OCI-LY1 (cell line): ENCODE results near the gene SDR42E1.

ENCODE experiments used
- EZH2 ChIP-seq: fragments of 200-600 bp; sonication (generic), shearing (Covaris generic); IDR thresholded peaks from 2 replicates; pipeline ENCODE4 v1.8.0; 2017; ENCODE audit warnings: borderline replicate concordance, mixed run types, mild to moderate bottlenecking, antibody characterized with exemption, low read length, moderate library complexity, mixed read lengths
- TF ChIP-seq, protein P1 (sequence below): fragments of 200-600 bp; sonication (generic), shearing (Covaris generic); IDR thresholded peaks from 2 replicates; pipeline ENCODE4 v1.5.1; 2017; ENCODE audit warnings: mild to moderate bottlenecking, antibody characterized with exemption, low read length, moderate library complexity, mixed read lengths

DNA sequence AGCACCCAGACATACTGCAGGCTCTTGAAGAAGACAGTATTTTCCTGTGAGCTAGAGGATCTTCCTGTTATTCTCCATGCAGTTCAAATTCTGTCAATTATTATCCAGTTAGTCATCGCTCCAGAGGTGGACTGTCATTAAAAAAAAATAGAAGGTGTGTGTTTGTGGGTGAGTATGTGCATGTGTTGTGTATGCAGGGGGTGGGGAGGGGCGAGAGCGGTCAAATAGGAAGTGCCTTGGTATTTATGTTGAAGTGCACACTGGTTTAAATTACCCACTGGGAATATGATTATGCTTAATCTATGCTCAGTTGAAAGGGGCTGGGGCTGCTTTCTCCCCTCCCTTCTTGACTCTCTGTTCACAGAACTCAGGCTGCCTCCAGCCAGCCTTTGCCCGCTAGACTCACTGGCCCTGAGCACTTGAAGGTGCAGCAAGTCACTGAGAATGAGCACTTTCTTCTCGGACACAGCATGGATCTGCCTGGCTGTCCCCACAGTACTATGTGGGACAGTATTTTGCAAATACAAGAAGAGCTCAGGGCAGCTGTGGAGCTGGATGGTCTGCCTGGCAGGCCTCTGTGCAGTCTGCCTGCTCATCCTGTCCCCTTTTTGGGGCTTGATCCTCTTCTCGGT lies 23.8 kb upstream of the SDR42E1 start, which contains the start of gene HSD17B2:
- TF ChIP-seq, protein P1, sequence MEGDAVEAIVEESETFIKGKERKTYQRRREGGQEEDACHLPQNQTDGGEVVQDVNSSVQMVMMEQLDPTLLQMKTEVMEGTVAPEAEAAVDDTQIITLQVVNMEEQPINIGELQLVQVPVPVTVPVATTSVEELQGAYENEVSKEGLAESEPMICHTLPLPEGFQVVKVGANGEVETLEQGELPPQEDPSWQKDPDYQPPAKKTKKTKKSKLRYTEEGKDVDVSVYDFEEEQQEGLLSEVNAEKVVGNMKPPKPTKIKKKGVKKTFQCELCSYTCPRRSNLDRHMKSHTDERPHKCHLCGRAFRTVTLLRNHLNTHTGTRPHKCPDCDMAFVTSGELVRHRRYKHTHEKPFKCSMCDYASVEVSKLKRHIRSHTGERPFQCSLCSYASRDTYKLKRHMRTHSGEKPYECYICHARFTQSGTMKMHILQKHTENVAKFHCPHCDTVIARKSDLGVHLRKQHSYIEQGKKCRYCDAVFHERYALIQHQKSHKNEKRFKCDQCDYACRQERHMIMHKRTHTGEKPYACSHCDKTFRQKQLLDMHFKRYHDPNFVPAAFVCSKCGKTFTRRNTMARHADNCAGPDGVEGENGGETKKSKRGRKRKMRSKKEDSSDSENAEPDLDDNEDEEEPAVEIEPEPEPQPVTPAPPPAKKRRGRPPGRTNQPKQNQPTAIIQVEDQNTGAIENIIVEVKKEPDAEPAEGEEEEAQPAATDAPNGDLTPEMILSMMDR: no peak
- TF ChIP-seq EZH2: no peak
